Kidney (tissue), 14 donors: ENCODE measurements around the gene SRRM2. TPM values are rescaled to one million over a fixed set of nuclear protein-coding genes. Genes with fewer than 3 reads are reported as not detected.

Experiments
- DNase-seq, 5 donors: peaks; one replicate each; pipeline ENCODE4 v3.0.0-alpha.2; 2013 to 2020
- FAIRE-seq: peaks from 2 replicates; lab custom pipeline; 2012; peaks lifted over from hg19 to GRCh38; lab: Jason Lieb, UNC
- H3K27ac ChIP-seq, 2 donors: one replicate each; pipeline ENCODE4 v1.7.0; 2013; ENCODE audit warnings: low read depth in 2 of 2, low read length in 2 of 2, inconsistent platforms in 1 of 2
- H3K27me3 ChIP-seq: one replicate; pipeline ENCODE4 v1.7.1; 2013; ENCODE audit warnings: low read length, inconsistent platforms; ENCODE audit not compliant: control insufficient read depth, insufficient read depth
- H3K36me3 ChIP-seq, 3 donors: one replicate each; pipeline versions ENCODE4 v1.7.0 to v1.7.1; 2013; ENCODE audit warnings: low read length in 3 of 3, control low read depth in 1 of 3, inconsistent platforms in 1 of 3; ENCODE audit not compliant: insufficient read depth in 3 of 3, control insufficient read depth in 2 of 3
- H3K4me1 ChIP-seq, 3 donors: one replicate each; pipeline versions ENCODE4 v1.7.0 to v1.7.1; 2013; ENCODE audit warnings: low read length in 3 of 3, inconsistent platforms in 1 of 3, low read depth in 1 of 3; ENCODE audit not compliant: control insufficient read depth in 2 of 3, insufficient read depth in 2 of 3
- H3K4me3 ChIP-seq, 3 donors: one replicate each; pipeline versions ENCODE4 v1.7.0 to v1.8.1; 2013; ENCODE audit warnings: low read length in 3 of 3, control low read depth in 1 of 3, inconsistent platforms in 1 of 3
- H3K9ac ChIP-seq, 3 donors: one replicate each; pipeline versions ENCODE4 v1.7.0 to v1.7.1; 2013; ENCODE audit warnings: low read length in 3 of 3, control low read depth in 1 of 3, inconsistent platforms in 1 of 3
- H3K9me3 ChIP-seq, 3 donors: one replicate each; pipeline versions ENCODE4 v1.7.0 to v1.7.1; 2013; ENCODE audit warnings: low read length in 3 of 3, control low read depth in 1 of 3, inconsistent platforms in 1 of 3; ENCODE audit not compliant: control insufficient read depth in 2 of 3, insufficient read depth in 1 of 3
- intact Hi-C: fragments of 100-400 bp; cut with DNase I; formaldehyde crosslinking; loops from one replicate; pipeline ENCODE4 v1.11.1; 2022
- polyA plus RNA-seq: library from polyadenylated mRNA; stranded (reverse); fragments of 350-450 nt; fragmentation: Illumina TruSeq; extraction: RNeasy Lipid Tissue Mini Kit (QIAGEN cat#74804); gene quantifications from one replicate; pipeline ENCODE4 v1.2.3, GENCODE V29; 2014; ENCODE audit warnings: low read depth, low replicate concordance; ENCODE audit not compliant: insufficient read depth
- total RNA-seq: library from RNA; stranded (reverse); fragmentation: NEBNext Ultra II Directional; extraction: Animal tissue kit (Norgen Biotek cat#: 25700); gene quantifications from one replicate; pipeline ENCODE4 v1.2.1, GENCODE V29; 2021
- TF ChIP-seq, protein P1 (sequence below): IDR thresholded peaks from 3 replicates; pipeline ENCODE4 v1.5.1; 2012; ENCODE audit warnings: mild to moderate bottlenecking, moderate library complexity, borderline replicate concordance; ENCODE audit not compliant: insufficient read depth; ENCODE audit errors: extremely low read depth
- donor health status: control.
- donor health status: control.
- donor health status: control.
- donor health status: control.
- donor health status: control.
- donor health status: DM: yes; HTN: yes; CAD: no.
- donor health status: Normal renal cell carcinoma (clear cell type).

Gene SRRM2
- total and polyA plus RNA-seq, 2 donors from 2014 or later: 386 to 621 TPM

DNA sequence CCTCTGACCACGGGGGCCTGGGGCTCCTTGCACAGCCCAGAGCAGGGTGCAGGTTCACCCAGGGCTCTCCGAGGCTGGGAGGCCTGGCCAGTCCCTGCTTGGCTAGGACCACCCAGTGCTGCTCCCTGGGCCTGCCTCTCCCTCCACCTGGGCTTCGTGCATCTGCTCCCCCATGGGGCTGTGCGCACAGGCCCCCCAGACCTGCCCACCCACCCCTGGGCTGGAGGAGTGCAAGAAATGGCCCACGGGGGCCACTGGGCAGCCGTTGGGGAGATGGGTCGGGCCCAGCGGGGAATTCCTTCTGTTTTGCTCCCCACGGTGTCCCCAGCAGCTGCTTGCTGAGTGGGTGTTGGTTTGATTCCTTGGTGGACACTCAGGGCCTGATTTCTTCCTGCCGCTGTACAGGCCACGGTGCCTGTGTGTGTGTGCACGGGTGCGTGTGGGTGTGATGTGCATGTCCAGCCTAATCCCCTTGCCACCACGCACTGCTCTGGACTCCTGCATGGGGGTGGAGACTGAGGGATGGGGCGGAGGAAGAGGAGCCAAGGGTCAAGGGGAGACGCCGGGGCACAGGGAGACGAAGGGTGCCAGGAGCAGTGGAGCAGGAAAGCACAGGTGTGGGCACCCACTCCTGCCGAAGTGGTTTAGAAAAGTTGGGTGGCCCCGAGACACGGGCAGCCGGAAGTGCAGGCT, 40.9 kb upstream of the SRRM2 start:
- H3K4me3 ChIP-seq: no peak overlapping the region
- H3K9ac ChIP-seq: no peak overlapping the region
- no peak overlapping the region for H3K27ac ChIP-seq
- no peaks in the 10 kb centered on the region for H3K9me3 ChIP-seq
- DNase-seq (no peak), FAIRE-seq (no peak)
- TF ChIP-seq, protein P1, sequence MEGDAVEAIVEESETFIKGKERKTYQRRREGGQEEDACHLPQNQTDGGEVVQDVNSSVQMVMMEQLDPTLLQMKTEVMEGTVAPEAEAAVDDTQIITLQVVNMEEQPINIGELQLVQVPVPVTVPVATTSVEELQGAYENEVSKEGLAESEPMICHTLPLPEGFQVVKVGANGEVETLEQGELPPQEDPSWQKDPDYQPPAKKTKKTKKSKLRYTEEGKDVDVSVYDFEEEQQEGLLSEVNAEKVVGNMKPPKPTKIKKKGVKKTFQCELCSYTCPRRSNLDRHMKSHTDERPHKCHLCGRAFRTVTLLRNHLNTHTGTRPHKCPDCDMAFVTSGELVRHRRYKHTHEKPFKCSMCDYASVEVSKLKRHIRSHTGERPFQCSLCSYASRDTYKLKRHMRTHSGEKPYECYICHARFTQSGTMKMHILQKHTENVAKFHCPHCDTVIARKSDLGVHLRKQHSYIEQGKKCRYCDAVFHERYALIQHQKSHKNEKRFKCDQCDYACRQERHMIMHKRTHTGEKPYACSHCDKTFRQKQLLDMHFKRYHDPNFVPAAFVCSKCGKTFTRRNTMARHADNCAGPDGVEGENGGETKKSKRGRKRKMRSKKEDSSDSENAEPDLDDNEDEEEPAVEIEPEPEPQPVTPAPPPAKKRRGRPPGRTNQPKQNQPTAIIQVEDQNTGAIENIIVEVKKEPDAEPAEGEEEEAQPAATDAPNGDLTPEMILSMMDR: no peak
- no peaks in the 10 kb centered on the region for H3K4me1 ChIP-seq
- H3K27me3 ChIP-seq: no peaks in the 10 kb centered on the region
- H3K36me3 ChIP-seq: peaks cover 0 to 9% (median 4%) of the 10 kb centered on the region in 3 donors
- intact Hi-C loops: no loop called here

DNA sequence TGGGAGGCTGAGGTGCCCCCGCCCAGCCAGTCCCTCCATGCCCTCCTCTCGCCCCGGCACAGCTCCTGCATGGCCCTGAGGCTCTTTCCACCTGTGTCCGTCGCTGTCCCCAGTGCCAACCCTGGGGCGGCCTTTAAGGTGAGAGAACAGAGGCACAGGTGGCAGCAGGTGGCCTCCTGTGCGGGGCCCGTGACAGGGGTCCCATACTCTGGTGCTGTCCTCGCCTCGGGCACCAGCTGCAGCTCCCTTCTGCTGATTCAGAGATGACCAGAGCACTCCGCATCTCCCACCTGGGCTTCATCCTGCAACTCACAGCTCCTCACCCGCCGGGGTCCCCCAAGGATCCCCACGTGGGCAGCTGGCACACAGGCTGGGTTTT, 40.4 kb upstream of the SRRM2 start:
- Histone ChIP-seq H3K27me3 (no peaks in the 10 kb centered on the region), H3K4me1 (no peaks in the 10 kb centered on the region), H3K4me3 (no peak overlapping the region), H3K9ac (no peak overlapping the region), H3K9me3 (no peaks in the 10 kb centered on the region), H3K27ac (no peak overlapping the region), H3K36me3 (peaks cover 0 to 9% (median 4%) of the 10 kb centered on the region in 3 donors)
- peak in 1 of 5 donors; percentile 68 for DNase-seq
- TF ChIP-seq, protein P1: no peak
- FAIRE-seq: no peak
- intact Hi-C loops: no loop called here

DNA sequence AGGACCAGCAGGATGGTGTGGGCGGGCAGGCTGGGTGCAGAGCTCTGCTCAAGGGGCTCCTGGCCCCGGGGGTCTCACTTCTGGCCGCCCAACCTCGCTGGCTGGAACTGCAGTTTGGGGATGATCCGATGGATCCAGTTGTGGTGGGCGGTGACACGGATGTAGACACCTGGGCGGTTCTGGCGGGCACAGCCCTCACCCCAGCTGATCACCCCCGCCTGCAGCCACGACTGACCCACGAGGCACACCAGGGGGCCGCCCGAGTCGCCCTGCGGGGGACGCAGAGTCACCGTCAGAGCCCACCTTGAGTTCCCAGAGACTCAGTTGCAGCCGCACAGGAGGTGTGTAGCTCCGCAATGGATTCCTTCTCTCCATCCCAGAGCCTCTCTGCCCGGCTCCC, 39.9 kb upstream of the SRRM2 start:
- no peak overlapping the region for H3K27ac ChIP-seq
- FAIRE-seq: no peak
- H3K27me3 ChIP-seq: no peaks in the 10 kb centered on the region
- H3K9ac ChIP-seq: no peak overlapping the region
- DNase-seq: peak in 1 of 5 donors; percentile 73
- intact Hi-C loops: no loop called here
- H3K4me3 ChIP-seq: no peak overlapping the region
- no peaks in the 10 kb centered on the region for H3K4me1 ChIP-seq
- no peaks in the 10 kb centered on the region for H3K9me3 ChIP-seq
- peaks cover 0 to 7% (median 1%) of the 10 kb centered on the region in 3 donors for H3K36me3 ChIP-seq
- TF ChIP-seq, protein P1: no peak
